Upper lobe of right lung (tissue), 1 donor: Measurements from ENCODE around the gene MACF1. TPM values are rescaled to one million over a fixed set of nuclear protein-coding genes. Genes with fewer than 3 reads are reported as not detected.
A peak's percentile ranks its signal among the peaks of the same experiment; 100 is the strongest.

Source experiments
- ATAC-seq: fragments of 200-7000 bp; cut with Tn5 transposase; one replicate; pipeline ENCODE4 v1.9.1; 2020; ENCODE audit warnings: mild to moderate bottlenecking, moderate library complexity
- DNase-seq: peaks from one replicate; pipeline ENCODE4 v3.0.0-alpha.2; 2020
- H3K27ac ChIP-seq: fragments of 200-600 bp; one replicate; pipeline ENCODE4 v1.8.0; 2022
- H3K27me3 ChIP-seq: fragments of 200-600 bp; one replicate; pipeline ENCODE4 v1.8.0; 2022; ENCODE audit warnings: mild to moderate bottlenecking
- H3K36me3 ChIP-seq: fragments of 200-600 bp; one replicate; pipeline ENCODE4 v1.8.0; 2022
- H3K4me1 ChIP-seq: fragments of 200-600 bp; one replicate; pipeline ENCODE4 v1.8.0; 2022
- H3K4me3 ChIP-seq: fragments of 200-600 bp; one replicate; pipeline ENCODE4 v1.8.0; 2022; ENCODE audit warnings: mild to moderate bottlenecking
- H3K9me3 ChIP-seq: fragments of 200-600 bp; one replicate; pipeline ENCODE4 v1.8.0; 2022
- intact Hi-C: fragments of 100-400 bp; cut with DNase I; formaldehyde crosslinking; loops from one replicate; pipeline ENCODE4 v1.11.0; 2022
- total RNA-seq: library from RNA; stranded (reverse); fragmentation: NEBNext Ultra II Directional; extraction: Animal tissue kit (Norgen Biotek cat#: 25700); gene quantifications from one replicate; pipeline ENCODE4 v1.2.1, GENCODE V29; 2021
- TF ChIP-seq, protein P1 (sequence below): fragments of 200-600 bp; IDR thresholded peaks from one replicate; pipeline ENCODE4 v1.8.0; 2022; ENCODE audit warnings: antibody characterized with exemption
- donor health status: DM: no; HTN: yes; CAD: no; lungs with severe emphysema.

Gene MACF1
- total RNA-seq, 1 donor from 2014 or later: 814 TPM

DNA sequence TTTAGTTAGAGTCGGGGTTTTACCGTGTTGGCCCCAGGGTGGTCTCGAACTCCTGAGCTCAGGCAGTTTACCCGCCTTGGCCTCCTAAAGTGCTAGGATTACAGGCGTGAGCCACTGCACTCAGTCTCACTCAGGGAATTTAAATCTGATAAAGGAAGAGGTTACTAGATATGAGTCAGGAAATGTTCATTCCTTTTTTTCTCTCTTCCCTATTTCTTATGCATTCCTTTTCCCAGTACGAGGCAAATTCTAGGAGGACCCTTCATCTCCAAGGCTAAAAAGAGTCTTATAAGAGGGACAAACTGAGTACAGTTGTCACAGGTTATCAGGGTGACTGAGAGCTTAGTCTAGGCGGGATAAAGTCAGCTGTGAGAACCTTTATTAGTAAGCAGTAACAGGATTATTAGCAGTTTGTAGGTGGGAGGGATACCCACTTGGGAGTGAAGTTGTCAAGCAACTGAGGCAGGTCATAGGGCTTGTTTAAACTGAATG lies 9.1 kb downstream of the MACF1 start:
- peak overlapping the region; percentile 61 for H3K27ac ChIP-seq
- H3K4me3 ChIP-seq: no peak overlapping the region
- ATAC-seq (no peak), DNase-seq (no peak)
- H3K27me3 ChIP-seq: no peaks in the 10 kb centered on the region
- H3K4me1 ChIP-seq: peaks cover 66% of the 10 kb centered on the region
- TF ChIP-seq, protein P1, sequence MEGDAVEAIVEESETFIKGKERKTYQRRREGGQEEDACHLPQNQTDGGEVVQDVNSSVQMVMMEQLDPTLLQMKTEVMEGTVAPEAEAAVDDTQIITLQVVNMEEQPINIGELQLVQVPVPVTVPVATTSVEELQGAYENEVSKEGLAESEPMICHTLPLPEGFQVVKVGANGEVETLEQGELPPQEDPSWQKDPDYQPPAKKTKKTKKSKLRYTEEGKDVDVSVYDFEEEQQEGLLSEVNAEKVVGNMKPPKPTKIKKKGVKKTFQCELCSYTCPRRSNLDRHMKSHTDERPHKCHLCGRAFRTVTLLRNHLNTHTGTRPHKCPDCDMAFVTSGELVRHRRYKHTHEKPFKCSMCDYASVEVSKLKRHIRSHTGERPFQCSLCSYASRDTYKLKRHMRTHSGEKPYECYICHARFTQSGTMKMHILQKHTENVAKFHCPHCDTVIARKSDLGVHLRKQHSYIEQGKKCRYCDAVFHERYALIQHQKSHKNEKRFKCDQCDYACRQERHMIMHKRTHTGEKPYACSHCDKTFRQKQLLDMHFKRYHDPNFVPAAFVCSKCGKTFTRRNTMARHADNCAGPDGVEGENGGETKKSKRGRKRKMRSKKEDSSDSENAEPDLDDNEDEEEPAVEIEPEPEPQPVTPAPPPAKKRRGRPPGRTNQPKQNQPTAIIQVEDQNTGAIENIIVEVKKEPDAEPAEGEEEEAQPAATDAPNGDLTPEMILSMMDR: no peak
- no peaks in the 10 kb centered on the region for H3K9me3 ChIP-seq
- intact Hi-C loops: no loop called here
- no peaks in the 10 kb centered on the region for H3K36me3 ChIP-seq

DNA sequence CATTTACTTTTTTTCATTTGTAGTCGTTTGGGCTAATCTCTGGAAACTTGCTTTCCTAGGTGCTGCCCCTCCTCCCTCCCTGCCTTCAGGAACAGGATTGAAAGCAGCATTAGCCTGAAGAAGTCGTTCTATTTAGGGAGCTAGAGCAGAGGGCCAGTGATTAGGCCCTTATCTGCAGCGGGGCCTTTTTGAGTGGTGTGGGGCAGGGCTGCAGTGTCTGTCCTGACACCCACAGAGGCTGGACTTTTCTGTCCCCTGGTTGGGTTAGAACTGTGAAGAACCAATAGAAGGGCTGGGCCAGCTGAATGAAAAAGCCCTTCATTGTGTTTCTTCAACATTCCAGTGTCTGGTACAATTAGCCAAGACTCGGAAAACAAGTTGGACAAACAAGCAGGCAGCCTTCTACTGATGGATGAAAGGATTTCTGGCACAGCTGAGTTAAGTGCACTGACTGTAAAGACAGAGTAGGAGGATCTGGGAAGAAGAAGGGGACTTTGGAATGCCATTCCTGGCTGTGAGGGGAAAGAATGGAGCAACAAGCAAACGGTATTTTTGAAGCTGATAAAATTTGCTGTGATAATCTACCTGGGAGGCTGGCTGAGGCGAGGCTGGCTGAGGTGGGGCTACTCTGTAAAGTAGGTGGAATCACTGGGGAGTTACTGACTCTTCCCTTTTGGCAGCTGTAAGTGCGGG lies 9.7 kb downstream of the MACF1 start:
- DNase-seq: no peak
- Histone ChIP-seq H3K36me3 (no peaks in the 10 kb centered on the region), H3K27me3 (no peaks in the 10 kb centered on the region), H3K9me3 (no peaks in the 10 kb centered on the region), H3K4me3 (no peak overlapping the region), H3K4me1 (peaks cover 71% of the 10 kb centered on the region), H3K27ac (peak overlapping the region; percentile 61)
- intact Hi-C loops: no loop called here
- TF ChIP-seq, protein P1: no peak
- peak; percentile 88 for ATAC-seq

DNA sequence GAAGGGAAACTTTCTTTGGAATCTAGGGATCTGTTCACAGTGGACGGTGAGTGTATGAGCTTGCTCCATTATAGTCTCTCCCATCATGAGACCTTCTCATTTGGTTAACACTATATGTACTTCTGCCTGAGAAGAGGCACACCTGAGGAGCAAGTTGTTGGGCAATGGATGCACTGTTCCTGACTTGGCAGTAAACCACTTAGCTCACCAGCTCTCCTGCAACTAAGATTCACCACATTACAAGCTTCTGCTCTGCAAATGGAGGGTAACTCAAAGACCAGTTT lies 10.2 kb downstream of the MACF1 start:
- DNase-seq (no peak), ATAC-seq (peak; percentile 28)
- no peak overlapping the region for H3K4me3 ChIP-seq
- H3K27me3 ChIP-seq: no peaks in the 10 kb centered on the region
- TF ChIP-seq, protein P1: no peak
- H3K27ac ChIP-seq: peak overlapping the region; percentile 61
- H3K4me1 ChIP-seq: peaks cover 74% of the 10 kb centered on the region
- H3K9me3 ChIP-seq: no peaks in the 10 kb centered on the region
- intact Hi-C loops: no loop called here
- no peaks in the 10 kb centered on the region for H3K36me3 ChIP-seq

DNA sequence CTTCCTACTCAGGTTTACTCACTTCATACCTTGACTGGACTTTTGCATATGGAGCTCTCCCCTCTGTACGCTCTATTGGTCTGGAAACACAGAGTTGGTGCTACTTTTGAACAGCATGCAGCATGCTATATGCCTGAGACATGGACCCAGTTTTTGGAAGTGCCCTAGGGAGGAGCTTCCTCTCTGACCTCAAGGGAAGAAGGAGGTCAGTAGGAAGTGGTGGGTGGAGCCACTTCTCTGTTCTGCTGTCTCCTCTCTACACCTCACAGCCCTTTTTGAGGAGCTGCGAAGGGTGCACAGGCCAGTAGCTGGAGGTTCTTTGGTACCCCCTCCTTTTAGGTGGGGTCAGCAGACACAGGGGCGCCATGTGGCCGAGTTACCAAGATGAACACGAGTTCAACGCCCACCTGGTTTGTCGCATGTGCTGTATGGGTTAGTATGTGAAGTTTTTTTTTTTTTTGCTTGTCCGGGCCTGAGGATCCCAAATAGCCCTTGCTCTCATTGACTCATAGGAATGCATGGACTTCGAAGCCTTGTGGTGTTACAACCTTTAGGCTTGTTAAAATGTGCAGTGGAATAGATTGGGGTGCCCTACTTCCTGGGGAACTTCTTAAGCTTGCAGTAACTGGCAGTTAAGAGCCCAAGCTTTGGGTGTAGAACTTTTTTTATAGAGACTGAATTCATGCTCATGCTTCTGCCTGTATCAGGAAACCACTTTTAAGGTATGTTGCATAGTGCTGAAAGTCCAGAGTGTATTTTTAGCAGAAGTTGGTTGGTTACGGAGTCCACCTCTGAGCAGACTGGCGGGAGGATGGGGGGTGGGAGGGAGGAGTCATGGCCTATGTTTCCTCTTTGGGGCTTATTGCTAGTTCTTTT lies 10.7 kb downstream of the MACF1 start:
- Histone ChIP-seq H3K4me3 (peak overlapping the region; percentile 39), H3K27me3 (no peaks in the 10 kb centered on the region), H3K4me1 (peaks cover 75% of the 10 kb centered on the region), H3K36me3 (no peaks in the 10 kb centered on the region), H3K9me3 (no peaks in the 10 kb centered on the region), H3K27ac (peak overlapping the region; percentile 61)
- intact Hi-C loops: no loop called here
- TF ChIP-seq, protein P1: no peak
- DNase-seq (no peak), ATAC-seq (peak; percentile 83)

DNA sequence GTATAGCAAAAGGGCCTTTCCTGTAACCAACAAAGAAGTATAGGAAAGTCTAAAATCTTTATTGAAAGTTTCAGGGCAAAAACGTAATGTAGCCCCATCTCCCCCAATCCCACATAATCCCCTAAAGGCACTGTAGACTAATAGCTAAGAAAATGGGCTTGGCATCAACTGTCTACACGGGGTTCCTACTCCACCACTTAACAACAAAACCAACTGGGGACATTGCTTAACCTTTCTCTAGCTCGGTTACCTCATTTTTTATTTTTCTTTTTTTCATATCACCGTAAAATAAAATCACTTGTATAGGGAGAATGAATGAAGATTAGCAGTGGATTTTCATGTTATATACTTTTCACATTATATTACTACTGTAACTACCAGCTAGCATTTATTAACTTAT lies 12.3 kb downstream of the MACF1 start:
- Histone ChIP-seq H3K27me3 (no peaks in the 10 kb centered on the region), H3K27ac (peak overlapping the region; percentile 61), H3K36me3 (no peaks in the 10 kb centered on the region), H3K4me3 (peak overlapping the region; percentile 39), H3K9me3 (no peaks in the 10 kb centered on the region), H3K4me1 (peaks cover 79% of the 10 kb centered on the region)
- TF ChIP-seq, protein P1: no peak
- ATAC-seq (no peak), DNase-seq (no peak)
- intact Hi-C loops: no loop called here
